Retinal pigment epithelial cell (primary cell): Measurements from ENCODE around the gene DOLPP1.

Experiments
- DNase-seq: peaks from one replicate; pipeline ENCODE4 v3.0.0-alpha.2; 2010; ENCODE audit warnings: low read depth
- H3K4me3 ChIP-seq: 2 replicates; pipeline ENCODE4 v1.5.1; 2011; ENCODE audit warnings: mild to moderate bottlenecking, low read length, control low read depth, moderate library complexity
- CTCF ChIP-seq: conservative IDR thresholded peaks from 2 replicates; pipeline ENCODE4 v1.5.1; 2011; ENCODE audit warnings: low read depth, low read length, control low read depth, inconsistent platforms

DOLPP1 gene

GRCh38 chr9:129064499-129064908, 16.4 kb upstream of the DOLPP1 start:
- no peak for TF ChIP-seq CTCF
- no peak overlapping the region for H3K4me3 ChIP-seq
- no peak for DNase-seq

GRCh38 chr9:129068110-129068509, 12.8 kb upstream of the DOLPP1 start:
- DNase-seq, result no peak
- H3K4me3 ChIP-seq, result no peak overlapping the region
- no peak for TF ChIP-seq CTCF

- no peak for DNase-seq
- TF ChIP-seq CTCF, result no peak
- no peak overlapping the region for H3K4me3 ChIP-seq
Measured at GRCh38 chr9:129068990-129069861, 11.7 kb upstream of the DOLPP1 start.

GRCh38 chr9:129069862-129070641, 10.9 kb upstream of the DOLPP1 start:
- no peak for DNase-seq
- H3K4me3 ChIP-seq, result no peak overlapping the region
- TF ChIP-seq CTCF, result no peak

- DNase-seq, result no peak
Measured at GRCh38 chr9:129070696-129071525, 10.0 kb upstream of the DOLPP1 start.

More at GRCh38 chr9:129070696-129071525, 10.0 kb upstream of the DOLPP1 start:
- no peak overlapping the region for H3K4me3 ChIP-seq
- no peak for TF ChIP-seq CTCF
